ENCODE data around the gene TMEM150B. TPM values are rescaled to one million over a fixed set of nuclear protein-coding genes. Genes with fewer than 3 reads are reported as not detected.
A peak's percentile ranks its signal among the peaks of the same experiment; 100 is the strongest.
"Not testable (repeated sequence)": the region's sequence is repeated elsewhere in the genome, so short reads cannot be mapped to it uniquely, and the experiment has no call there.

The TMEM150B gene
- total RNA-seq, 1 donor from 2014 or later = 0.47 TPM

- DNase-seq = peak; percentile 100
These were observed 14.2 kb upstream of the TMEM150B start, which contains the start of gene KMT5C for GRCh38 chr19:55339105-55339888. Gene KMT5C, plus strand, starts transcription at chr19:55339876. Its CDS starts 2,061 bp downstream, at chr19:55341937.

GRCh38 chr19:55336101-55336500, 11.0 kb upstream of the TMEM150B start:
- DNase-seq = no peak

- DNase-seq = no peak
These were observed 8.7 kb upstream of the TMEM150B start for GRCh38 chr19:55333870-55334269.

GRCh38 chr19:55329791-55330190, 4.7 kb upstream of the TMEM150B start:
- DNase-seq = not testable (repeated sequence)

GRCh38 chr19:55328774-55329318, 3.7 kb upstream of the TMEM150B start:
- DNase-seq = not testable (repeated sequence)

- no peak for DNase-seq
These were observed 479 bp downstream of the TMEM150B start for GRCh38 chr19:55324662-55325061.

- DNase-seq = no peak
These were observed 2.8 kb downstream of the TMEM150B start for GRCh38 chr19:55322204-55322885.

- no peak for DNase-seq
These were observed 3.5 kb downstream of the TMEM150B start for GRCh38 chr19:55321466-55322137.

- DNase-seq = no peak
These were observed 4.2 kb downstream of the TMEM150B start for GRCh38 chr19:55320844-55321419.

GRCh38 chr19:55319785-55320184, 5.4 kb downstream of the TMEM150B start:
- DNase-seq = no peak

- DNase-seq = no peak
These were observed 8.5 kb downstream of the TMEM150B start for GRCh38 chr19:55316646-55317045.

- DNase-seq = no peak
These were observed 9.1 kb downstream of the TMEM150B start for GRCh38 chr19:55315956-55316525.

- no peak for DNase-seq
These were observed 10.7 kb downstream of the TMEM150B start for GRCh38 chr19:55314396-55314795.

- DNase-seq = no peak
These were observed 12.3 kb downstream of the TMEM150B start for GRCh38 chr19:55312621-55313512.

GRCh38 chr19:55311797-55312196, 13.3 kb downstream of the TMEM150B start:
- DNase-seq = no peak

GRCh38 chr19:55311397-55311796, 13.7 kb downstream of the TMEM150B start:
- DNase-seq = no peak

- no peak for DNase-seq
These were observed 14.6 kb downstream of the TMEM150B start for GRCh38 chr19:55310498-55310897.

- DNase-seq = no peak
These were observed 15.7 kb downstream of the TMEM150B start for GRCh38 chr19:55309448-55309847.

- DNase-seq = no peak
These were observed 16.9 kb downstream of the TMEM150B start for GRCh38 chr19:55308281-55308680.

- no peak for DNase-seq
These were observed 18.4 kb downstream of the TMEM150B start for GRCh38 chr19:55306712-55307111.

GRCh38 chr19:55305983-55306562, 19.1 kb downstream of the TMEM150B start:
- no peak for DNase-seq
